ENCODE data around the gene EGFR.

EGFR gene

GRCh38 chr7:55178292-55178862 lies 159.6 kb downstream of the EGFR start:
- DNase-seq: no peak

GRCh38 chr7:55178863-55179773 lies 160.3 kb downstream of the EGFR start:
- DNase-seq: no peak

- peak; percentile 8 for DNase-seq
These were observed 161.3 kb downstream of the EGFR start for GRCh38 chr7:55179931-55180682.

GRCh38 chr7:55180963-55181542 lies 162.2 kb downstream of the EGFR start:
- DNase-seq: peak; percentile 8

GRCh38 chr7:55181762-55182161 lies 162.9 kb downstream of the EGFR start:
- DNase-seq: no peak

GRCh38 chr7:55183897-55184296 lies 165.1 kb downstream of the EGFR start:
- no peak for DNase-seq

- DNase-seq: no peak
These were observed 166.5 kb downstream of the EGFR start for GRCh38 chr7:55185321-55185802.

- no peak for DNase-seq
These were observed 167.3 kb downstream of the EGFR start for GRCh38 chr7:55185941-55186609.

- DNase-seq: no peak
These were observed 169.1 kb downstream of the EGFR start for GRCh38 chr7:55187701-55188491.

GRCh38 chr7:55188590-55189138 lies 169.8 kb downstream of the EGFR start:
- no peak for DNase-seq

GRCh38 chr7:55189146-55189766 lies 170.4 kb downstream of the EGFR start:
- DNase-seq: no peak

- DNase-seq: no peak
These were observed 171.1 kb downstream of the EGFR start for GRCh38 chr7:55189878-55190436.

- no peak for DNase-seq
These were observed 171.8 kb downstream of the EGFR start for GRCh38 chr7:55190511-55191160.

- DNase-seq: no peak
These were observed 172.5 kb downstream of the EGFR start for GRCh38 chr7:55191161-55191925.

- no peak for DNase-seq
These were observed 173.3 kb downstream of the EGFR start for GRCh38 chr7:55191926-55192692.

- no peak for DNase-seq
These were observed 173.9 kb downstream of the EGFR start for GRCh38 chr7:55192723-55193122.

GRCh38 chr7:55193245-55193644 lies 174.4 kb downstream of the EGFR start:
- no peak for DNase-seq

GRCh38 chr7:55194522-55194921 lies 175.7 kb downstream of the EGFR start:
- no peak for DNase-seq
